Neural cell (in vitro differentiated cells): Measurements from ENCODE around the gene CA11. TPM values are rescaled to one million over a fixed set of nuclear protein-coding genes. Genes with fewer than 3 reads are reported as not detected.
A peak's percentile ranks its signal among the peaks of the same experiment; 100 is the strongest.

Experiments
- H2AFZ ChIP-seq: fragments of 200-600, 300-800 bp; sonication (generic), shearing (Covaris generic); 2 replicates; pipeline ENCODE4 v1.6.0; 2014; ENCODE audit warnings: low read depth, mild to moderate bottlenecking, antibody characterized with exemption, low read length, moderate library complexity
- H3F3A ChIP-seq: fragments of 200-600 bp; shearing (Covaris generic); 2 replicates; pipeline ENCODE4 v1.6.1; 2016; ENCODE audit warnings: mild to moderate bottlenecking, moderate library complexity, mixed read lengths, antibody characterized with exemption, low read length; ENCODE audit not compliant: insufficient read depth, poor library complexity, severe bottlenecking
- H3K27ac ChIP-seq: fragments of 200-600, 300-800 bp; sonication (generic), shearing (Covaris generic); 2 replicates; pipeline ENCODE4 v1.5.1; 2014; ENCODE audit warnings: mild to moderate bottlenecking, low read length, moderate library complexity
- H3K27me3 ChIP-seq: fragments of 300-800, 200-600 bp; sonication (generic), shearing (Covaris generic); 2 replicates; pipeline ENCODE4 v1.6.0; 2014; ENCODE audit warnings: mild to moderate bottlenecking, low read depth, low read length, moderate library complexity; ENCODE audit not compliant: insufficient read depth
- H3K36me3 ChIP-seq: fragments of 300-800, 200-600 bp; sonication (generic), shearing (Covaris generic); 2 replicates; pipeline ENCODE4 v1.5.1; 2014; ENCODE audit warnings: mild to moderate bottlenecking, antibody characterized with exemption, low read length, moderate library complexity; ENCODE audit not compliant: insufficient read depth
- H3K4me2 ChIP-seq: fragments of 300-800, 200-600 bp; sonication (generic), shearing (Covaris generic); 2 replicates; pipeline ENCODE4 v1.6.0; 2014; ENCODE audit warnings: mild to moderate bottlenecking, low read length
- H3K4me3 ChIP-seq: fragments of 300-800, 200-600 bp; sonication (generic), shearing (Covaris generic); 2 replicates; pipeline ENCODE4 v1.5.1; 2014; ENCODE audit warnings: mild to moderate bottlenecking, low read length, moderate library complexity
- H3K79me2 ChIP-seq: fragments of 200-600 bp; shearing (Covaris generic); replicated peaks from 2 replicates; pipeline ENCODE4 v1.6.0; 2014; ENCODE audit warnings: mild to moderate bottlenecking, low read length, moderate library complexity; ENCODE audit not compliant: insufficient read depth
- H3K9ac ChIP-seq: fragments of 300-800, 200-600 bp; sonication (generic), shearing (Covaris generic); 2 replicates; pipeline ENCODE4 v1.6.1; 2016; ENCODE audit warnings: mild to moderate bottlenecking, low read length, mixed read lengths
- H3K9me2 ChIP-seq: fragments of 200-600 bp; shearing (Covaris generic); 2 replicates; pipeline ENCODE4 v1.6.1; 2016; ENCODE audit warnings: mild to moderate bottlenecking, low read length, mixed read lengths; ENCODE audit not compliant: insufficient read depth
- H3K9me3 ChIP-seq: fragments of 200-600, 300-800 bp; sonication (generic), shearing (Covaris generic); 2 replicates; pipeline ENCODE4 v1.6.1; 2016; ENCODE audit warnings: mild to moderate bottlenecking, mixed run types, low read length, moderate library complexity, mixed read lengths
- H4K20me1 ChIP-seq: fragments of 200-600 bp; shearing (Covaris generic); 2 replicates; pipeline ENCODE4 v1.6.1; 2016; ENCODE audit warnings: mild to moderate bottlenecking, mixed run types; ENCODE audit not compliant: insufficient read depth
- CTCF ChIP-seq: fragments of 450-650 bp; IDR thresholded peaks from 2 replicates; pipeline ENCODE4 v1.5.1; 2014; ENCODE audit warnings: antibody characterized with exemption, mild to moderate bottlenecking, moderate library complexity; ENCODE audit not compliant: poor library complexity, severe bottlenecking
- EP300 ChIP-seq: fragments of 450-650 bp; conservative IDR thresholded peaks from 2 replicates; pipeline ENCODE4 v1.6.1; 2014; ENCODE audit warnings: antibody characterized with exemption, mild to moderate bottlenecking, moderate library complexity; ENCODE audit not compliant: poor library complexity, severe bottlenecking
- EZH2 ChIP-seq: fragments of 200-600, 300-800 bp; shearing (Covaris generic), sonication (generic); IDR thresholded peaks from 2 replicates; pipeline ENCODE4 v1.6.1; 2014; ENCODE audit warnings: antibody characterized with exemption, low read length, borderline replicate concordance, mild to moderate bottlenecking; ENCODE audit not compliant: insufficient read depth, poor library complexity, severe bottlenecking
- MXI1 ChIP-seq: fragments of 450-650 bp; conservative IDR thresholded peaks from 2 replicates; pipeline ENCODE4 v1.6.1; 2014; ENCODE audit warnings: antibody characterized with exemption, mild to moderate bottlenecking; ENCODE audit not compliant: poor library complexity, severe bottlenecking
- POLR2AphosphoS5 ChIP-seq: IDR thresholded peaks from 2 replicates; pipeline ENCODE4 v1.6.1; 2012
- RAD21 ChIP-seq: fragments of 450-650 bp; conservative IDR thresholded peaks from 2 replicates; pipeline ENCODE4 v1.6.1; 2014; ENCODE audit warnings: antibody characterized with exemption, mild to moderate bottlenecking, moderate library complexity
- SMC3 ChIP-seq: fragments of 450-650 bp; conservative IDR thresholded peaks from 2 replicates; pipeline ENCODE4 v1.6.1; 2014; ENCODE audit warnings: antibody characterized with exemption, mild to moderate bottlenecking, moderate library complexity; ENCODE audit not compliant: poor library complexity
- TAF1 ChIP-seq: IDR thresholded peaks from 2 replicates; pipeline ENCODE4 v1.6.1; 2012; ENCODE audit warnings: low read depth
- polyA plus RNA-seq: library from polyadenylated mRNA; depleted of rRNA; stranded (reverse); fragments of >200 nt; gene quantifications from 2 replicates; pipeline ENCODE4 v1.2.3, GENCODE V29; 2014
- TF ChIP-seq, protein P1 (sequence below): IDR thresholded peaks from 2 replicates; pipeline ENCODE4 v1.6.1; 2012; ENCODE audit warnings: borderline replicate concordance

CA11 gene
- polyA plus RNA-seq, 1 donor from 2014 or later = 108 TPM

- no peak overlapping the region for H3K9ac ChIP-seq
- peaks cover 5% of the 10 kb centered on the region for H3F3A ChIP-seq
- H2AFZ ChIP-seq = no peak overlapping the region
- TF ChIP-seq EP300 = no peak
- no peak for TF ChIP-seq RAD21
- TF ChIP-seq EZH2 = no peak
- TF ChIP-seq CTCF = no peak
- no peak for TF ChIP-seq MXI1
- no peak for TF ChIP-seq SMC3
- no peak for TF ChIP-seq POLR2AphosphoS5
- TF ChIP-seq, protein P1, sequence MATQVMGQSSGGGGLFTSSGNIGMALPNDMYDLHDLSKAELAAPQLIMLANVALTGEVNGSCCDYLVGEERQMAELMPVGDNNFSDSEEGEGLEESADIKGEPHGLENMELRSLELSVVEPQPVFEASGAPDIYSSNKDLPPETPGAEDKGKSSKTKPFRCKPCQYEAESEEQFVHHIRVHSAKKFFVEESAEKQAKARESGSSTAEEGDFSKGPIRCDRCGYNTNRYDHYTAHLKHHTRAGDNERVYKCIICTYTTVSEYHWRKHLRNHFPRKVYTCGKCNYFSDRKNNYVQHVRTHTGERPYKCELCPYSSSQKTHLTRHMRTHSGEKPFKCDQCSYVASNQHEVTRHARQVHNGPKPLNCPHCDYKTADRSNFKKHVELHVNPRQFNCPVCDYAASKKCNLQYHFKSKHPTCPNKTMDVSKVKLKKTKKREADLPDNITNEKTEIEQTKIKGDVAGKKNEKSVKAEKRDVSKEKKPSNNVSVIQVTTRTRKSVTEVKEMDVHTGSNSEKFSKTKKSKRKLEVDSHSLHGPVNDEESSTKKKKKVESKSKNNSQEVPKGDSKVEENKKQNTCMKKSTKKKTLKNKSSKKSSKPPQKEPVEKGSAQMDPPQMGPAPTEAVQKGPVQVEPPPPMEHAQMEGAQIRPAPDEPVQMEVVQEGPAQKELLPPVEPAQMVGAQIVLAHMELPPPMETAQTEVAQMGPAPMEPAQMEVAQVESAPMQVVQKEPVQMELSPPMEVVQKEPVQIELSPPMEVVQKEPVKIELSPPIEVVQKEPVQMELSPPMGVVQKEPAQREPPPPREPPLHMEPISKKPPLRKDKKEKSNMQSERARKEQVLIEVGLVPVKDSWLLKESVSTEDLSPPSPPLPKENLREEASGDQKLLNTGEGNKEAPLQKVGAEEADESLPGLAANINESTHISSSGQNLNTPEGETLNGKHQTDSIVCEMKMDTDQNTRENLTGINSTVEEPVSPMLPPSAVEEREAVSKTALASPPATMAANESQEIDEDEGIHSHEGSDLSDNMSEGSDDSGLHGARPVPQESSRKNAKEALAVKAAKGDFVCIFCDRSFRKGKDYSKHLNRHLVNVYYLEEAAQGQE = no peak
- TF ChIP-seq TAF1 = no peak
- no peak overlapping the region for H3K4me3 ChIP-seq
- no peaks in the 10 kb centered on the region for H3K9me2 ChIP-seq
- no peaks in the 10 kb centered on the region for H4K20me1 ChIP-seq
- H3K36me3 ChIP-seq = no peaks in the 10 kb centered on the region
- H3K9me3 ChIP-seq = no peaks in the 10 kb centered on the region
- H3K27me3 ChIP-seq = no peaks in the 10 kb centered on the region
- H3K27ac ChIP-seq = no peak overlapping the region
- H3K79me2 ChIP-seq = peaks cover 16% of the 10 kb centered on the region
- no peak overlapping the region for H3K4me2 ChIP-seq
Observed at GRCh38 chr19:48627201-48627864, 18.7 kb downstream of the CA11 start.

DNA sequence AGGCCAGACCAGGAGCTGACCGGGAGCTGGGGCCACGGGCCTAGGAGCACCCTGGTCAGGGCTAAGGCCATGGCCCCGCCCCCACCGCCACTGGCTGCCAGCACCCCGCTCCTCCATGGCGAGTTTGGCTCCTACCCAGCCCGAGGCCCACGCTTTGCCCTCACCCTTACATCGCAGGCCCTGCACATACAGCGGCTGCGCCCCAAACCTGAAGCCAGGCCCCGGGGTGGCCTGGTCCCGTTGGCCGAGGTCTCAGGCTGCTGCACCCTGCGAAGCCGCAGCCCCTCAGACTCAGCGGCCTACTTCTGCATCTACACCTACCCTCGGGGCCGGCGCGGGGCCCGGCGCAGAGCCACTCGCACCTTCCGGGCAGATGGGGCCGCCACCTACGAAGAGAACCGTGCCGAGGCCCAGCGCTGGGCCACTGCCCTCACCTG lies 20.1 kb downstream of the CA11 start:
- peak overlapping the region; percentile 90 for H3K4me3 ChIP-seq
- TF ChIP-seq, protein P1 = no peak
- no peak for TF ChIP-seq RAD21
- no peak for TF ChIP-seq CTCF
- TF ChIP-seq POLR2AphosphoS5 = no peak
- H3K9me2 ChIP-seq = no peaks in the 10 kb centered on the region

More for the DNA sequence above, 20.1 kb downstream of the CA11 start:
- Histone ChIP-seq H3K9ac (peak overlapping the region; percentile 94), H3K9me3 (no peaks in the 10 kb centered on the region), H2AFZ (no peak overlapping the region), H3F3A (peaks cover 5% of the 10 kb centered on the region), H4K20me1 (no peaks in the 10 kb centered on the region), H3K36me3 (no peaks in the 10 kb centered on the region), H3K79me2 (peaks cover 16% of the 10 kb centered on the region), H3K27me3 (no peaks in the 10 kb centered on the region), H3K4me2 (peak overlapping the region; percentile 93), H3K27ac (no peak overlapping the region)
